ENCODE measurements around the gene FBXO31. TPM values are rescaled to one million over a fixed set of nuclear protein-coding genes. Genes with fewer than 3 reads are reported as not detected.

Gene FBXO31
- total RNA-seq, 1 donor from 2014 or later = 28.9 TPM

GRCh38 chr16:87337262-87337771, 46.3 kb downstream of the FBXO31 start:
- Histone ChIP-seq H3K4me3 (ENCODE audit: low read depth, low read length) (no peak overlapping the region), H3K36me3 (ENCODE audit: control insufficient read depth, insufficient read depth, low read length) (peaks cover 1% of the 10 kb centered on the region), H3K27me3 (ENCODE audit: control insufficient read depth, insufficient read depth, low read length) (no peaks in the 10 kb centered on the region)
- TF ChIP-seq CTCF (IDR thresholded peaks at IDR 0.05; ENCODE audit: insufficient read depth, low read length, poor library complexity, severe bottlenecking) = no peak
- no peak for DNase-seq (ENCODE audit: low read depth)

GRCh38 chr16:87336434-87337240, 46.9 kb downstream of the FBXO31 start:
- no peak for DNase-seq (ENCODE audit: low read depth)
- H3K4me3 ChIP-seq (ENCODE audit: low read depth, low read length) = no peak overlapping the region
- peaks cover 1% of the 10 kb centered on the region for H3K36me3 ChIP-seq (ENCODE audit: control insufficient read depth, insufficient read depth, low read length)
- H3K27me3 ChIP-seq (ENCODE audit: control insufficient read depth, insufficient read depth, low read length) = no peaks in the 10 kb centered on the region
- no peak for TF ChIP-seq CTCF (IDR thresholded peaks at IDR 0.05; ENCODE audit: insufficient read depth, low read length, poor library complexity, severe bottlenecking)

- peaks cover 1% of the 10 kb centered on the region for H3K36me3 ChIP-seq (ENCODE audit: control insufficient read depth, insufficient read depth, low read length)
- no peaks in the 10 kb centered on the region for H3K27me3 ChIP-seq (ENCODE audit: control insufficient read depth, insufficient read depth, low read length)
- DNase-seq (ENCODE audit: low read depth) = no peak
- no peak for TF ChIP-seq CTCF (IDR thresholded peaks at IDR 0.05; ENCODE audit: insufficient read depth, low read length, poor library complexity, severe bottlenecking)
- no peak overlapping the region for H3K4me3 ChIP-seq (ENCODE audit: low read depth, low read length)
These were observed 47.7 kb downstream of the FBXO31 start for GRCh38 chr16:87335625-87336433.

- TF ChIP-seq CTCF (IDR thresholded peaks at IDR 0.05; ENCODE audit: insufficient read depth, low read length, poor library complexity, severe bottlenecking) = no peak
- no peak overlapping the region for H3K4me3 ChIP-seq (ENCODE audit: low read depth, low read length)
- no peaks in the 10 kb centered on the region for H3K27me3 ChIP-seq (ENCODE audit: control insufficient read depth, insufficient read depth, low read length)
- no peak for DNase-seq (ENCODE audit: low read depth)
- H3K36me3 ChIP-seq (ENCODE audit: control insufficient read depth, insufficient read depth, low read length) = peaks cover 1% of the 10 kb centered on the region
These were observed 48.6 kb downstream of the FBXO31 start for GRCh38 chr16:87334651-87335624.

GRCh38 chr16:87333581-87334331, 49.8 kb downstream of the FBXO31 start:
- H3K36me3 ChIP-seq (ENCODE audit: control insufficient read depth, insufficient read depth, low read length) = peaks cover 1% of the 10 kb centered on the region
- DNase-seq (ENCODE audit: low read depth) = no peak
- no peaks in the 10 kb centered on the region for H3K27me3 ChIP-seq (ENCODE audit: control insufficient read depth, insufficient read depth, low read length)
- no peak for TF ChIP-seq CTCF (IDR thresholded peaks at IDR 0.05; ENCODE audit: insufficient read depth, low read length, poor library complexity, severe bottlenecking)
- H3K4me3 ChIP-seq (ENCODE audit: low read depth, low read length) = no peak overlapping the region
